GM12865 (cell line): ENCODE data around the gene RASA3.

Experiments used
- DNase-seq: peaks from one replicate; pipeline ENCODE4 v3.0.0; 2010; ENCODE audit warnings: low read depth
- H3K4me3 ChIP-seq: 2 replicates; pipeline ENCODE4 v1.5.1; 2011; ENCODE audit warnings: mild to moderate bottlenecking, low read depth, low read length, control low read depth
- TF ChIP-seq, protein P1 (sequence below): IDR thresholded peaks from 2 replicates; pipeline ENCODE4 v1.5.1; 2011; ENCODE audit warnings: low read length, control low read depth, low read depth, inconsistent platforms; ENCODE audit not compliant: insufficient read depth; ENCODE audit errors: missing control alignments

RASA3 gene

DNA sequence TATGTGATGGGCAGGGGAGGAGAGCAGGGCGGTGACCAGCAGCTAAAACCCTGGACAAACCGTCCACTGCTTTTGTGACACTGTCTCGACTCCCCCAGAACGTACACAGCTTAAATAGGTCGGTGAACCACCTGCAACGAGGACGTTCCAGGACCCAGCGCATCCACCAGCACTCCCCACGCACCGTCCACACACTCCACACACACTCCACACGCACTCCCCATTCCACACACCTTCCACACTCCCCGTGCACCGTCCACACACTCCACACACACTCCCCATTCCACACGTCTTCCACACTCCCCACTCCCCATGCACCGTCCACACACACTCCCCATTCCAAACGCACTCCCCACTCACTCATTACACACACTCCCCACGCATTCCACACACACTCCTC is 120.3 kb downstream of the RASA3 start:
- TF ChIP-seq, protein P1, sequence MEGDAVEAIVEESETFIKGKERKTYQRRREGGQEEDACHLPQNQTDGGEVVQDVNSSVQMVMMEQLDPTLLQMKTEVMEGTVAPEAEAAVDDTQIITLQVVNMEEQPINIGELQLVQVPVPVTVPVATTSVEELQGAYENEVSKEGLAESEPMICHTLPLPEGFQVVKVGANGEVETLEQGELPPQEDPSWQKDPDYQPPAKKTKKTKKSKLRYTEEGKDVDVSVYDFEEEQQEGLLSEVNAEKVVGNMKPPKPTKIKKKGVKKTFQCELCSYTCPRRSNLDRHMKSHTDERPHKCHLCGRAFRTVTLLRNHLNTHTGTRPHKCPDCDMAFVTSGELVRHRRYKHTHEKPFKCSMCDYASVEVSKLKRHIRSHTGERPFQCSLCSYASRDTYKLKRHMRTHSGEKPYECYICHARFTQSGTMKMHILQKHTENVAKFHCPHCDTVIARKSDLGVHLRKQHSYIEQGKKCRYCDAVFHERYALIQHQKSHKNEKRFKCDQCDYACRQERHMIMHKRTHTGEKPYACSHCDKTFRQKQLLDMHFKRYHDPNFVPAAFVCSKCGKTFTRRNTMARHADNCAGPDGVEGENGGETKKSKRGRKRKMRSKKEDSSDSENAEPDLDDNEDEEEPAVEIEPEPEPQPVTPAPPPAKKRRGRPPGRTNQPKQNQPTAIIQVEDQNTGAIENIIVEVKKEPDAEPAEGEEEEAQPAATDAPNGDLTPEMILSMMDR, result no peak
- no peak overlapping the region for H3K4me3 ChIP-seq
- no peak for DNase-seq

DNA sequence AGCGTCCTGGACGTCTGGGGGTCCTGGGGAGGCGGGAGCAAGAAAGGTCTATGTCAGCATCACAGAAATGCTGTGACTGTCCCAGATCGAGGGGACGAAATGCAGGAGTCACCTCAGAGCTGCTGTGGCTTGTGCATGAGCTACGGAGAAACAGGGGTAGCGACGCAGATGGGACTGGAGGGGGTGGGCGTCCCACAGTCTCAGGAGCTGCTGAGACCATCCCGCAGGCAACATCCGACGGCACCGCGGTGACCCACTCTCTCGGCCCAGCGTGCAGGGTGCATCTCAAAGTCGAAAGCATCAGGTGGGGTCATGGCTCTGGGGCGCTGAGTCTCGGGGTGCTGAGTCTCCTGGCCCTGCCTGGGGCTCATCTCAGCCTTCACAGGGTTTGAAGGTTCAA is 121.2 kb downstream of the RASA3 start:
- TF ChIP-seq, protein P1, result no peak
- DNase-seq, result no peak
- no peak overlapping the region for H3K4me3 ChIP-seq

- TF ChIP-seq, protein P1, result no peak
- no peak for DNase-seq
- H3K4me3 ChIP-seq, result no peak overlapping the region
Measured at GRCh38 chr13:114010401-114011101, 121.9 kb downstream of the RASA3 start.

- no peak overlapping the region for H3K4me3 ChIP-seq
- no peak for DNase-seq
- TF ChIP-seq, protein P1, result no peak
Measured at GRCh38 chr13:114009590-114010400, 122.6 kb downstream of the RASA3 start.

DNA sequence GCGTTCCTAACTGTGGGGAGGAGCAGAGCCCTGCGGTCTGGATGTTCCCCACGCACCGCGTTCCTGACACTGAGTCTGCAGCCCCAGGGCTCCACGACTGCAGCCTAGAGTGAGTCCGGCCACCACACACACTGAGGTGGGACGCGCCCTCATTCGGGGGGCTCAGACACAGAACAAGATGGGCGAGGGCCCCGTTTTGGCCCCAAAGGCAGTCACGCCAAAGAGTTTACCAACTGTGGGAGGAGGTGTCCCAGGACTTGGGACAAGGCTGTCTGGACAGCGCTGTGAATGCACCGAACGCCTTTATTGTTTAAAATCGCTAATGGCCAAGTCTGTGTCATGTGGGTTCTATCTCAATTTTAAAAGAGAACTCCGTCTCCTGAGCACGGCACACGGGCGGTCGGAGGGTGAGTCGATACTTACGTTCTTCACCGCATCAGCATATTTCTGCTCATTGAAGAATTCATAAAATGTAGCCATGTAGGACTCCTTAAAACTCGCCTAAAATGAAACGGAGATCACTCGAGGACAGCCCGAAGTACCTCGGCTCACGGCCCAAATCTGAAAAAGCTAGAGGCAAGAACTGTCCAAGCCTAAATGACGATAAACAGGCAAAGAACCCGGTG is 123.3 kb downstream of the RASA3 start:
- TF ChIP-seq, protein P1, result no peak
- no peak overlapping the region for H3K4me3 ChIP-seq
- no peak for DNase-seq

GRCh38 chr13:114007566-114007965 is 124.9 kb downstream of the RASA3 start:
- no peak for DNase-seq
- no peak overlapping the region for H3K4me3 ChIP-seq
- TF ChIP-seq, protein P1, result no peak
